KMS-11 (cell line): ENCODE results near the gene SMCR8.
"Not testable (repeated sequence)": the region's sequence is repeated elsewhere in the genome, so short reads cannot be mapped to it uniquely, and the experiment has no call there.

Experiments used
- H2AFZ ChIP-seq: fragments of 200-600 bp; sonication (generic); 2 replicates; pipeline ENCODE4 v1.6.1; 2016; ENCODE audit warnings: antibody characterized with exemption, mixed run types, low read depth
- H3K27ac ChIP-seq: fragments of 200-600 bp; sonication (generic); 2 replicates; pipeline ENCODE4 v1.6.1; 2016; ENCODE audit warnings: mild to moderate bottlenecking, mixed run types
- H3K27me3 ChIP-seq: fragments of 200-600 bp; sonication (generic); 2 replicates; pipeline ENCODE4 v1.6.1; 2017; ENCODE audit warnings: mild to moderate bottlenecking, low read depth, mixed run types, moderate library complexity; ENCODE audit not compliant: insufficient read depth
- H3K36me3 ChIP-seq: fragments of 200-600 bp; sonication (generic); 2 replicates; pipeline ENCODE4 v1.6.1; 2017; ENCODE audit warnings: mild to moderate bottlenecking, mixed run types; ENCODE audit not compliant: insufficient read depth
- H3K4me1 ChIP-seq: fragments of 200-600 bp; sonication (generic); 2 replicates; pipeline ENCODE4 v1.6.1; 2016; ENCODE audit warnings: mild to moderate bottlenecking, low read depth, mixed run types; ENCODE audit not compliant: poor library complexity, severe bottlenecking
- H3K4me2 ChIP-seq: fragments of 200-600 bp; sonication (generic); 2 replicates; pipeline ENCODE4 v1.7.0; 2016; ENCODE audit warnings: mild to moderate bottlenecking, mixed run types
- H3K4me3 ChIP-seq: fragments of 200-600 bp; sonication (generic); IDR thresholded peaks from 2 replicates; pipeline ENCODE4 v1.6.1; 2017; ENCODE audit warnings: low read depth, low read length, mixed read lengths; ENCODE audit not compliant: insufficient read depth
- H3K79me2 ChIP-seq: fragments of 200-600 bp; sonication (generic); 2 replicates; pipeline ENCODE4 v1.6.1; 2016; ENCODE audit warnings: low read depth, mixed run types; ENCODE audit not compliant: insufficient read depth
- H3K9ac ChIP-seq: fragments of 200-600 bp; sonication (generic); 2 replicates; pipeline ENCODE4 v1.6.1; 2016; ENCODE audit warnings: mild to moderate bottlenecking, mixed run types
- H4K20me1 ChIP-seq: fragments of 200-600 bp; sonication (generic); 2 replicates; pipeline ENCODE4 v1.6.1; 2016; ENCODE audit warnings: mild to moderate bottlenecking, mixed run types; ENCODE audit not compliant: insufficient read depth
- TF ChIP-seq, protein P1 (sequence below): fragments of 200-600 bp; sonication (generic); conservative IDR thresholded peaks from 2 replicates; pipeline ENCODE4 v1.6.1; 2017; ENCODE audit warnings: low read depth, mild to moderate bottlenecking, antibody characterized with exemption, low read length, moderate library complexity, mixed read lengths

SMCR8 gene

DNA sequence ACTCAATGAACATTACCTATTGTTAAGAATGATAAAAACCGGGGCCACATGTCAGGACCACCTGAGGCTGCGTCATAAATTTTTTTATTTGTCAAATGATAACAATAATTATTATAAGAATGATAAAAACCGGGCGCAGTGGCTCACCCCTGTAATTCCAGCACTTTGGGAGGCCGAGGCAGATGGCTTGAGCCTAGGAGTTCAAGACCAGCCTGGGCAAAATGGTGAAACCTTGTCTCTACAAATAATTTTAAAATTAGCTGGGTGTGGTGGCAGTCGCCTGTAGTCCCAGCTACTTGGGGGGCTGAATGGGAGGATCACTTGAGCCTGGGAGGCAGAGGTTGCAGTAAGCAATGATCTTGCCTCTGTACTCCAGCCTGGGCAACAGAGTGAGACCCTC lies 49.1 kb downstream of the SMCR8 start:
- Histone ChIP-seq H3K4me1 (peaks cover 17% of the 10 kb centered on the region), H4K20me1 (no peaks in the 10 kb centered on the region), H3K27ac (no peak overlapping the region), H3K27me3 (no peaks in the 10 kb centered on the region), H3K79me2 (peaks cover 13% of the 10 kb centered on the region), H3K4me3 (no peak overlapping the region), H3K4me2 (no peak overlapping the region), H2AFZ (no peak overlapping the region), H3K36me3 (no peaks in the 10 kb centered on the region), H3K9ac (no peak overlapping the region)
- TF ChIP-seq, protein P1, sequence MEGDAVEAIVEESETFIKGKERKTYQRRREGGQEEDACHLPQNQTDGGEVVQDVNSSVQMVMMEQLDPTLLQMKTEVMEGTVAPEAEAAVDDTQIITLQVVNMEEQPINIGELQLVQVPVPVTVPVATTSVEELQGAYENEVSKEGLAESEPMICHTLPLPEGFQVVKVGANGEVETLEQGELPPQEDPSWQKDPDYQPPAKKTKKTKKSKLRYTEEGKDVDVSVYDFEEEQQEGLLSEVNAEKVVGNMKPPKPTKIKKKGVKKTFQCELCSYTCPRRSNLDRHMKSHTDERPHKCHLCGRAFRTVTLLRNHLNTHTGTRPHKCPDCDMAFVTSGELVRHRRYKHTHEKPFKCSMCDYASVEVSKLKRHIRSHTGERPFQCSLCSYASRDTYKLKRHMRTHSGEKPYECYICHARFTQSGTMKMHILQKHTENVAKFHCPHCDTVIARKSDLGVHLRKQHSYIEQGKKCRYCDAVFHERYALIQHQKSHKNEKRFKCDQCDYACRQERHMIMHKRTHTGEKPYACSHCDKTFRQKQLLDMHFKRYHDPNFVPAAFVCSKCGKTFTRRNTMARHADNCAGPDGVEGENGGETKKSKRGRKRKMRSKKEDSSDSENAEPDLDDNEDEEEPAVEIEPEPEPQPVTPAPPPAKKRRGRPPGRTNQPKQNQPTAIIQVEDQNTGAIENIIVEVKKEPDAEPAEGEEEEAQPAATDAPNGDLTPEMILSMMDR: no peak

DNA sequence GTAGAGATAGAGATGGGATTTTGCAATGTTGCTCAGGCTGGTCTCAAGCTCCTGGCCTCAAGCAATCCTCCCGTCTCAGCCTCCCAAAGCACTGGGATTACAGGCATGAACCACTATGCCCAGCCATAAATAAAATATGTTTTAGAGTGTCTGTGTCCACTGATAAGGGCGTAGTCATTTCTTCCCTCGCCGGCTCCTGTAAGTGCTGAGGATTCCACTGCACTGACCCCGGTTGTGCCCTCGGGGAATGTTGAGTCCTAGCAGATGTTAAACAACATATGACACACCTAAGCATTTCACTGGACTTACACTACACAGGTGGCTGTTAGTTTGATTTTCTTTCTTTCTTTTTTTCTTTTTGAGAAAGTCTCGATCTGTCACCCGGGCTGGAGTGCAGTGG lies 53.9 kb downstream of the SMCR8 start:
- no peaks in the 10 kb centered on the region for H4K20me1 ChIP-seq
- H3K27ac ChIP-seq: no peak overlapping the region
- H3K4me3 ChIP-seq: no peak overlapping the region
- H3K79me2 ChIP-seq: no peaks in the 10 kb centered on the region
- H3K36me3 ChIP-seq: no peaks in the 10 kb centered on the region
- TF ChIP-seq, protein P1: no peak
- H2AFZ ChIP-seq: no peak overlapping the region
- peaks cover 37% of the 10 kb centered on the region for H3K4me1 ChIP-seq
- H3K27me3 ChIP-seq: no peaks in the 10 kb centered on the region
- H3K9ac ChIP-seq: no peak overlapping the region
- no peak overlapping the region for H3K4me2 ChIP-seq

- Histone ChIP-seq H3K79me2 (no peaks in the 10 kb centered on the region), H3K27me3 (no peaks in the 10 kb centered on the region), H2AFZ (no peak overlapping the region), H3K4me1 (peaks cover 41% of the 10 kb centered on the region), H3K4me2 (no peak overlapping the region; the same call in 1 of the 2 replicates), H3K36me3 (no peaks in the 10 kb centered on the region), H3K9ac (no peak overlapping the region), H3K27ac (no peak overlapping the region), H4K20me1 (no peaks in the 10 kb centered on the region), H3K4me3 (no peak overlapping the region)
- TF ChIP-seq, protein P1: no peak
Observed at GRCh38 chr17:18370761-18371160, 55.7 kb downstream of the SMCR8 start.

- H3K4me1 ChIP-seq: peaks cover 44% of the 10 kb centered on the region
- H3K9ac ChIP-seq: 0 out of 2 replicates have a peak overlapping the region, but pooled peaks have one; percentile 22
- H3K27ac ChIP-seq: peak overlapping the region; percentile 65
- H3K4me2 ChIP-seq: peak overlapping the region; percentile 57
- peak overlapping the region; percentile 30 for H2AFZ ChIP-seq
- no peaks in the 10 kb centered on the region for H3K36me3 ChIP-seq
- TF ChIP-seq, protein P1: no peak
- H3K4me3 ChIP-seq: no peak overlapping the region
- H4K20me1 ChIP-seq: no peaks in the 10 kb centered on the region
- no peaks in the 10 kb centered on the region for H3K27me3 ChIP-seq
- no peaks in the 10 kb centered on the region for H3K79me2 ChIP-seq
Observed at GRCh38 chr17:18371455-18371854, 56.4 kb downstream of the SMCR8 start.

- not testable (repeated sequence) for H4K20me1 ChIP-seq, H3K9ac ChIP-seq, H3K79me2 ChIP-seq, H3K4me3 ChIP-seq, H3K36me3 ChIP-seq, H3K27me3 ChIP-seq, H2AFZ ChIP-seq
- Histone ChIP-seq H3K4me1 (peaks cover 61% of the 10 kb centered on the region), H3K4me2 (peak overlapping the region; percentile 57; the same call in 1 of the 2 replicates), H3K27ac (peak overlapping the region; percentile 65; the same call in 1 of the 2 replicates)
Observed at GRCh38 chr17:18373181-18373580, 58.1 kb downstream of the SMCR8 start.
